Tibial nerve (tissue), 4 donors: ENCODE results near the gene CNGA3.

ENCODE experiments used
- CTCF ChIP-seq, 5 experiments: fragments of 200-600 bp in 3 of 5; fragments of 450-650 bp in 2 of 5; sonication (generic) in 3 of 5; IDR thresholded peaks; one replicate each; pipeline ENCODE4 v1.5.1; 2016 to 2019; ENCODE audit warnings: antibody characterized with exemption in 5 of 5, mild to moderate bottlenecking in 3 of 5, moderate library complexity in 2 of 5
- EP300 ChIP-seq, 2 donors: sonication (generic); formaldehyde crosslinking; IDR thresholded peaks; one replicate each; pipeline ENCODE4 v1.6.1; 2017; ENCODE audit warnings: antibody characterized with exemption in 2 of 2, mild to moderate bottlenecking in 1 of 2
- POLR2A ChIP-seq, 2 donors: fragments of 450-650 bp; IDR thresholded peaks; one replicate each; pipeline ENCODE4 v1.6.1; 2017; ENCODE audit warnings: antibody characterized with exemption in 2 of 2, mild to moderate bottlenecking in 2 of 2, moderate library complexity in 2 of 2

GRCh38 chr2:98382086-98382485, 35.8 kb downstream of the CNGA3 start:
- TF ChIP-seq CTCF (IDR thresholded peaks at IDR 0.05) (no peak), POLR2A (IDR thresholded peaks at IDR 0.05) (no peak), EP300 (IDR thresholded peaks at IDR 0.05) (no peak)
